HG03575 (cell line): Measurements from ENCODE around the gene MYL6.

Source experiments
- ATAC-seq: cut with Tn5 transposase; IDR thresholded peaks from one replicate; pipeline ENCODE4 v1.9.1; 2021; ENCODE audit not compliant: unreplicated experiment, insufficient number of reproducible peaks, low FRiP score; ENCODE audit errors: extremely low read depth

Gene MYL6

DNA sequence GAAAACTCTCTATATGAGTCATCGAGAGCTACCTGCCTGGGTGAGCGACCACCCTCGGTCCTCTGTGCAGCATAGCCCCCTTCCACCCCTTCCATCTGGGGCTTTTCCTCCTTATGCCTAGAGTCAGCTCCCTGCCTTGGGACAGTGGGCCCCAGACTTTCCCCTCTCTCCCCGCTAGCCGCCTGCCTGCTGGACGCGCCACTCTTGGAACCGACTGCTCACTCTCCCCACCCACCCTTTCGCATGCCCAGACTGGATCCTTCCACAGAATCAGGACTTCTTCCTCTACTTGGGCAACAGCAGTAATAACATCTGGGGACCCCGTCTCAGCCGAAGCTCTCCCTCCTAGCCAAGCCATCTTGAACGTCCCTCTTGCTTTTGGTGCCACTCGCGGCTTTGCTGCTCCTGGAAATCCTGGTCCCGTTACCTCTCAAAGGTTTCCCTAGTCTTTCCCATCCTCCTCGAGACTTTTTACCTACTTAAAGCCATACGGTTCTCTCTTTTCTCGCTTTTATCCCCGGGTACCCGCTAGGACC lies 29.4 kb upstream of the MYL6 start:
- ATAC-seq, result no peak

DNA sequence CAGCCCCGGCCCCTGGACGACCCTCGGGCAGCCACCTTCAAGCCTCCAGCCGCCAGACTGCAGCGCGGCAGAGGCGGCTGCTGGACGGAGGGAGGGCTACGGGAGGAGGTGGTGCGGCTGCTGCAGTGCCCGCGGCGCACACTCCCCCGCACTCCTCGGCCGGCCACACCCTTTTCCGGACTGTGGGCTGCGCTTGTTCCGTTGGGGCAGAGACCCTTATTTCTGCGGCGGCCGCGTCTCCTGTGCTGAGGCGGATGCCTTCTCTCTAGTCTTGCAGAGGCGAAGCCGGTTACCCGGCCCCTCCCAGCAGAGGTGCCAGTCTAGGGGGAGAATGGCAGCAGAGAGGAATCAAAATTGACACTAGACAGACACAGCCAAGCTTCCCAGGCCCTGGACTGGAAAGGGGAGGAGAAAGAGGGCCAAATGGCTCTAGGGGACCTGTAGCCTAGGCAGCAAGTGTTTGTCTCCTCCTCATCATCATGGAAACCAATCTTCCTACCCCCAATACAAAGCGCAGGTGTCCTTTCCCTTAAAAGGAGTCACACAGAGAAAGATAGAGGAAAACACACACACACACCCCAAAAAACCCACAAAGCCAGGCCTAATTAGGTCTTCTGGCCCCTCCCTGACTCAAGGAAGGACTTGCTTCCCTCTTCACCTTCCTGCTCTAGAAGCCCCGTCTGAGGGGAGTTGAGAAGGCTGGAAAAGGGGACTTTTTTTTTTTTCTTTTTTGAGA lies 28.8 kb upstream of the MYL6 start:
- no peak for ATAC-seq

DNA sequence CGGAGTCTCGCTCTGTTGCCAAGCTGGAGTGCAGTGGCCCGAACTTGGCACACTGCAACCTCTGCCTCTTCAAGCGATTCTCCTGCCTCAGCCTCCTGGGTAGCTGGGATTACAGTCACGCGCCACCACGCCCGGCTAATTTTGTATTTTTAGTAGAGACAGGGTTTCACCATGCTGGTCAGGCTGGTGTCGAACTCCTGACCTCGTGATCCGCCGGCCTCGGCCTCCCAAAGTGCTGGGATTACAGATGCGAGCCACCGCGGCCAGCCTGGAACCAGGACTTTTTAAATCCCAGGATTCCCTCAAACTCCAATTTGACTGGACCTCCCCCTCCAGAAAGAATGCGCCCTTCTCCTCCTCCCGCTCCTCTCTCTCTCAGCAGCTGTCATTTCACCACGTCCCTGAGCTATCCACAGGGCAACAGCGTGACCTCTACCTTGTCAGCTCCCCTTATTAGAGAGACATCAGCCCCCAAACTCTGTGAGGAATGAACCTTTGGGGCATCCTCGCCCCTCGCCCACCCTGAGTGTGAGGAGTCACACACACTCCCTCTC lies 28.1 kb upstream of the MYL6 start:
- no peak for ATAC-seq

DNA sequence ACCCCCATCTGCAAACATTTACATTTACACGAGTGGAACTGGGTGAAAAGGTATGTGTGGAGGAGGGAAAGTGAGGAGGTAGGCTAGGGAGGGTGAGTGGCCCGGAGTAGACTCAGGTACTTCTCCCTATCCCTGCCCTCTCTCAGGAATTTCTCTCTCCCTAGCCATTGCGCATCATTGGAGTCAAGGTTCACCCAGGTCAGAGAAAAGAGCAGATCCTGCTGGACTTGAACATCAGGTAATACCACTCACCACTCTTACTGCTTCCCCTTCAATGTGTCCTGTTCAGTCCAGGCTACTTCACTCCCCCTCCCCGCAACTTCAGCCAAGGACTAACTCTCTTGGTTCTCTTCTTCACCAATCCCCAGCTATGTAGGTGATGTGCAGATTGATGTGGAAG lies 27.3 kb upstream of the MYL6 start:
- ATAC-seq, result no peak

DNA sequence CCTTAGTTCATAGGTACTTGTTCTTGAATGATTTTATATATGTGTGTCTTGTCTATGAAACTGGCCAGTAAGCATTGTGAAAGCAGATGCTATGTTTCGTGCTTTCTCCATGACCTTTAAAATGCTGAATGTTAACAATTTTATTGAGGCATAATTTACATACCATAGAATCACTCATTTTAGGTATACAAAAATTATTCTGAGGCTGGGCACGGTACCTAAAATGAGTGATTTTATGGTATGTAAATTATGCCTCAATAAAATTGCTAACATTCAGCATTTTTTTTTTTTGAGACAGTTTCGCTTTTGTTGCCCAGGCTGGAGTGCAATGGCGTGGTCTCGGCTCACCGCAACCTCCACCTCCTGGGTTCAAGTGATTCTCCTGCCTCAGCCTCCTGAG lies 23.3 kb upstream of the MYL6 start:
- no peak for ATAC-seq

DNA sequence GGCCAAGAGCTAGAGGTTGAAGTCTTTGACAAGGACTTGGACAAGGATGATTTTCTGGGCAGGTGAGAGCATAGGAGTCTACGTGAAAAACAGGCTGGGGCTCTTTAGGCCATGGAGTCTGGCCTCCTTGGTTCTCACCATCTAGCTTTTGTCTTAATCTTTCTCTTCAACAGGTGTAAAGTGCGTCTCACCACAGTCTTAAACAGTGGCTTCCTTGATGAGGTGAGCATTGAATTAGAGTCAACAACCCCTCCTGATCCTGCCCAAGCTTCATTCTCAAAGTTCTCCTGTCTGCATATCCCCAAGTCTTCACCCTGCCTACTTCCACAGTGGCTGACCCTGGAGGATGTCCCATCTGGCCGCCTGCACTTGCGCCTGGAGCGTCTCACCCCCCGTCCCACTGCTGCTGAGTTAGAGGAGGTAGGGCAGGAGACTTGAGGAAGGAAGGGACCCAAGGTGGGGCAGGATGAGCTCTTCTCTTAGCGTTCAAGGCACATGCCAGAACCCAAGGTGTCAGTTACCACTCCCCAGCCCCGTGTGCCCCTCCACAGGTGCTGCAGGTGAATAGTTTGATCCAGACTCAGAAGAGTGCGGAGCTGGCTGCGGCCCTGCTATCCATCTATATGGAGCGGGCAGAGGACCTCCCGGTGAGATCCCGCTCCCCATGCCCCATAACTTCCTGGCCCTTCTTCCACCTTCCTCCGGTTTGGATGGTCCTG lies 20.1 kb upstream of the MYL6 start:
- no peak for ATAC-seq

DNA sequence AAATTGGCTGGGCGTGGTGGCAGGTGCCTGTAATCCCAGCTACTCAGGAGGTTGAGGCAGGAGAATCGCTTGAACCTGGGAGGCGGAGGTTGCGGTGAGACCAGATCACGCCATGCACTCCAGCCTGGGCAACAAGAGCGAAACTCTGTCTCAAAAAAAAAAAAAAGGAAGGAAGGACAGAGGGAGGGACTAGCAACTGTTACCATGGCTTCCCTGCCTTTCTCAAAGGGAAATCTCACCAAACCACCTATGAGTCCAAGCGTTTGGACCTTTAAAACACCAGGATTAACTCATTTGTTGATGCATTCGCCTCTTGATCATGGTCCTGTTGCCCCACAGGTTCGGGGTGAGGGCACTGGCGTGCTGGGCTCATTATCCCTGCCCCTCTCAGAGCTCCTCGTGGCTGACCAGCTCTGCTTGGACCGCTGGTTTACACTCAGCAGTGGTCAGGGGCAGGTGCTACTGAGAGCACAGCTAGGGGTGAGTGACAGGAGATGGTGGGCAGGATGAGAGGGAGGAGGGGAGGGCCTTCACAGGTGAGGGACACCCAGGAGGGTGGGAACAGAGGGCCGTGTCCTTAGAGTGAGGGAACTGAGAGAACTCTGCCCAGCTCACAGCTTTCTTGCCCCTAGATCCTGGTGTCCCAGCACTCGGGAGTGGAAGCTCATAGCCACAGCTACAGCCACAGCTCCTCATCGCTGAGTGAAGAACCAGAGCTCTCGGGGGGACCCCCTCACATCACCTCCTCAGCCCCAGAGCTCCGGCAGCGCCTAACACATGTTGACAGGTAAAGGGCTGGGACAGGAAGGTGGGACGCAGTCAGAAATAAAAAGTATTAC lies 16.0 kb upstream of the MYL6 start:
- ATAC-seq, result no peak

DNA sequence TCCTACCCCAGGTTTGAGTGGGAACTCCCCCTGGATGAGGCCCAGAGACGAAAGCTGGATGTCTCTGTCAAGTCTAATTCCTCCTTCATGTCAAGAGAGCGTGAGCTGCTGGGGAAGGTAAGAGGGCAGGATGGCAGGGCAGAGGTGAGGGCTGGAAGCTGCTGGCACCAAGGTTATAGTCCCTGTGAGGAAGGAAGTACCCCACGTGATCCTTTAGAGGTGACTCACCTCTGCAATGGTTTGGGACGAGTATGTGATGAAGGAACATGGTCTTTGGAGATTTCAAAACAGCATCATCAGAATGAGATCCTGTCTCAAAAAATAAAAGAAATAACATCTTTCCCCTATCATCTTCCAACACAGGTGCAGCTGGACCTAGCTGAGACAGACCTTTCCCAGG lies 14.9 kb upstream of the MYL6 start:
- no peak for ATAC-seq

DNA sequence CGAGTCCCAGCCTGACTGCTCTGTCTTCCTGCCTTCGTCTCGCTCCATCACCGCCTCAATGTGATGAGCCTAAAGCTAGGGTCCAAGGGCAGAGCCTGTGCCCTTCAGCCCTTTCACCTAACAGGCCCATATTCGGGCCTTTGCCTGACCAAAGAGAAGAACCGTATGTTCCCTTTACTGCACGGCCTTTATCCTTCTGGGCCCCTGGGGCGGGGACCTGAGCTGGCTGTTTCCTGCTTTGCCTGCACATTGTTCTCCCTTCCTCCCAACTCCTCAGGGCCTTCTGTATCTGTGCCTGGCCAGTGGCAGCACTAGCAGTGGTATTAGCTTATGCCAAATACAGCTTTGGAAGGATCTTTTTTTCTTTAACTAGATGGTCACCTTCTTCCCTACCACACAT lies 14.3 kb upstream of the MYL6 start:
- no peak for ATAC-seq

DNA sequence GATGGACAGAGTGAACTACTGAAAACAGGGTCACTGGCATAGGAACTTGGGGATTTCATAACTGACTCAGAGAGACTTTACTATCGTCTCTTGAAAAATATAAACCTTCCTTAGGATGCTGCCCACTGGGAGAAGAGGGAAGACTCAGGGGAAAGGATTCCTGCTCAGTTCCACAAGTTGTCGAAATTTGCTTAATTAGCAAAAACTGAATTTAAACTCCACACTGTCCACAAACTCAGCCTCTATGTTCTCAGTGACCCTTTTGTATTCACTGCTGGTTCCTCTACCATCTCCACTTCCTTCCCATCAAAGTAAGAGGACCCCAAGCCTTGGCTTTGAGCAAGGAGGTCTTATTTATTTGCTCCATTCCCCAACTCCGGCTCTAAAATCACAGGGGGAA lies 12.9 kb upstream of the MYL6 start:
- ATAC-seq, result no peak

DNA sequence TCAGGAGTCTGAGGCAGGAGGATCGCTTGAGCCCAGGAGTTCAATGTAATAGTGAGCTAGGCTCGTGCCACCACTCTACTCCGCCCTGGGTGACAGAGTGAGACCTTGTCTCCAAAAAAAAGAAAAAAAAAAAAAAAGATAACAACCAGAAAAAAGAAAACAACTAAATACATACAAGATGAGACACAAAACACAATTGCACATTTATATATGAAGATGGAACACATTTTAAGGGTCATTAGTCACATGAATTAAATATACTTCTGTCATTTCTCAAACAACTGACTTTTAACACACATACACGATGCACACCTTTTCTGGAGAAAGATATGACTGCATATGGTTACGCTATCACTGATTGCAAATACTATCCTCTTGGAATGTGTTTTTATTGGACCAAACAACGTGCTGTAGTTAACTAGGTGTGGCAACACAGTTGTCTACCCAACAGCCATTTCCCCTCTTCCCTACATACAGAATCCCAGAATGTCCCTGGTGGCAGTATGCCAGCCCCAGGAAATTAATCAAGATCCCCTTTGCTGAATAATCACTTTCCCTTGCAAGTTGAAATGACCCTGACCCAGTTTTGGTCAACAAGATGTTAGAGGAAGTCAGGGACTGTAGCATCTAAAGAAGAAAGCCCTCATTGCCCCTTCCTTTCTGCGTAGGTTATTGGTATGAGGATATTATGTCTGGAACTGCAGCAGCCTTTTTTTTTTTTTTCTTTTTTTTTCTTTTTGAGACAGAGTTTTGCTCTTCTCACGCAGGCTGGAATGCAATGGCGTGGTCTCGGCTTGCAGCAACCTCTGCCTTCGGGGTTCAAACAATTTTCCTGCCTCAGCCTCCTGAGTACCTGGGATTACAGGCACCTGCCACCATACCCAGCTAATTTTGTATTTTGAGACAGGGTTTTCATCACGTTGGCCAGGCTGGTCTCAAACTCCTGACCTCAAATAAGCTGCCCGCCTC lies 11.4 kb upstream of the MYL6 start:
- ATAC-seq, result no peak

DNA sequence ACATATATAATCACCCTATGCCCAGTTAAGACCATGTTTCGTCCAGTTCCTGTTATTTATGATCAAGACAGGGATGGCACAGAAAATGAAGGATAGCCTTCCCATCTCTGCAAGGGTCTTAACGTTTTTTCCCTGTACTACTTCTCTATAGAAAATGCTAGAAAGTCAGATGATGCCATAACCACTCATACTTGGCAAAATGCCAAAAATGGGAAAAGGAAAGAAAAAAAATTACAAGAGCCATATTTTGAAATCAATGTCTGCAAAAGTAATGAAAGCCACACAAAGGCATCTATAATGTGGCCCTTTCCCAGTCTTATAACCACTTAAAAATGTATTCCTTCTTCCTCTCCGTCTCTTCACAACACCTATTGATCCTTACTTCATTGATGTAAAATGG lies 7.6 kb upstream of the MYL6 start:
- no peak for ATAC-seq

DNA sequence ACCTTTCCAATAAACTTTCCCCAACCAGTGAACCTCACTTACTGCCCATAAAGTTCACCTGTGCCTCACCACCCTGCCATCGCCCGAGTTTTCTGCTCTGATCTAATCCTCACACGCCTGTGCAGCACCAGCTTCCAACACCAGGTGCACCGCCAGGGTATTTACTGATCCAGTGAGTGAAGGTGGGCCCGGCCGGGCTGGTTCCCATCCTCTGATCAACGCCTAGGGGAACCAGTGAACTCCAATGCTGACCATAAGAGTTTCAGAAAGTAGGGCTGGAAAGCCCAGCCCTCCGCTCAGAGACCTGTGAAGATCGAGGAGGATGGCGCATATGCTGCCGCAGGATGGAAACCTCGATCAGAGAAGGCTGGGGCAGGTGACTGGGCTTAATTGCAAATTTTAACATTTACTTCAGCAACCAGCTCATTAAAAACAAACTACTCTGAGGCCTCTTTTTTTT lies 6.5 kb upstream of the MYL6 start:
- no peak for ATAC-seq

DNA sequence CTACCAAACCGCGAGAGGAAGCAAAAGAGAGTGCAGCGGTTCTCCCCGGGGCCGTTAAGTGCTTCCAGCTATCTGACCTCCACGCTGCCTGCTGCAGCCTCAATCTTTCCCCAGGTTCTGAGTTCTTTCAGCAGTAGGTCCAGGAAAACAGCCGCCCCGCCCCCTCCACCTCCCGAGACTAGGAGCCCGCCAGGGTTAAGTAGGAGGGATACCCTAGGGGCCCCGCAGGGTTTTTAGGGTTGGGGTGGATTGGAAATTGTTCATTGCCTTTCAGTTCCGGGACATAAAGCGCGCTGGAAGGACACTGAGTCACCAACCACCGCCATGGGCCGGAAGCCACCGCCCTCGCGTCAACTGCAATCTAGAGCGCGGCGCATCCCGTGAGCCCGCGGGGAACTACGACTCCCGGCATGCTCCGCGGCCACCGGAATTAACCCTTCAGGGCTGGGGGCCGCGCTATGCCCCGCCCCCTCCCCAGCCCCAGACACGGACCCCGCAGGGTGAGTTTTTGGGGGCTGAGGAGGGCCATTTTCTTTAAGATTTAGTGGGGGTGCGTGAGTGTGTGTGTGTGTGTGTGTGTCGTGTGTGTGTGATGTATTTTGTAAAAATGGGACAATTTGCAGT lies 5.9 kb upstream of the MYL6 start, which contains the start of gene MYL6B:
Gene MYL6B (plus strand): TSS at position 456 of the 624 bp plus-strand sequence. CDS start 1,332 bp downstream, outside the sequence.
- ATAC-seq, result no peak

DNA sequence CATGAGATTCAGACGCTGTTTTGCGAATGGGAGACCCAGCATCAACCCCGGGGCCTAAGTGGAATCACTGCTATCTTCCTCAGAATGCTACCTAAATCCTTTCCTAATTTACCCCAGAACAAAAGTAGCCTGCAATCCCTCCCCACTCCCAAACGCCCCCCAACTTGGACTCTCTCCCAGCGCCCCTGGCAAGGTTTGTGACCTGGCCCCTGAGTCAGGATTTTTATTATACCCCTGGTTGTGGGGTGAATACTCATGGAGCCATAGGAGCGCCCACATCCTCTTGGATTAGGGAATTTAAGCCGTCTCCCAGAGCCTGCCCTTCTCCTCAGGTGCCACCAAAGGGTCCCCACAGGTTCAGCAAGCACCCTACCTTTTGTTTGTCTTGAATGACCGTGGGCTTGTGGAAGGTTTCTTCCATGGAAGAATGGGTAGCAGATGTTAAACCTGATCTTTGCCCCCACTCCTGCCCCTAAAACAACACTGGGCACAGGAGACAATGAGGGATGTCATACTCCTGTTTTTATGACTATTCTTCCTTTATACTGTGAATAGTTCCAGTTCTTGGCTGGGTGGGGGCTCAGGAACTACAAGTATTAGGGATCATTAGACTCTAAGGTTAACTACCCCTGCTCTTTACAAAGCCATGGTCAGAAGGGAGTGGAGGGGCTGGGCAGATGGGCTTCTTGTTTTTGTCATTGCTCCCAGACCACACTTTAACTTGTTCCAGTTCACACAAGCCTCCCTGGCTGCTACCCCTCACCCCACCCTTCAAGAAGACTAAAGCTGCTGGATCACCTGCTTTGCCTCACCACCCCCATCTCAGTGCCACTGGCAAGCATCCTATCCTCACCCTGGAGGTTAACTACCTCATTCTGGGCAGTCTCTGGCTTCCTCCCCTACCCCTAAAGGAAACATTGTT lies 5.1 kb upstream of the MYL6 start:
- ATAC-seq, result no peak

DNA sequence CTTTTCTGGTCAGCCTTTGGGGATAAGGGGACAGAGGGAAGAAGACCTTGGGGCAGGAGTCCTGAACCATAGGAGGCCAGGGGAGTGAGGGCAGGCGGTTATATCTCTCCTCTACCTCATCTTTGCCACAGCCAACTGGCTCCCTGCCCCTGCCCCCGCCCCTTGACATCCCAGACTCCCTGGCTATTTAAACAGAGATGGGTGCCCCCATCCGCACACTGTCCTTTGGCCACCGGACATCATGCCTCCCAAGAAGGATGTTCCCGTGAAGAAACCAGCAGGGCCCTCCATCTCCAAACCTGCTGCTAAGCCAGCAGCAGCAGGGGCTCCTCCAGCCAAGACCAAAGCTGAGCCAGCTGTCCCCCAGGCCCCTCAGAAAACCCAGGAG lies 4.5 kb upstream of the MYL6 start:
- no peak for ATAC-seq
